Activated CD8-positive, alpha-beta memory T cell treated with anti-CD3 and anti-CD28 coated beads, Interleukin-2, amount 50 U/mL, for 24 hours (primary cell): Measurements from ENCODE around the gene XPO6.

ENCODE experiments used
- DNase-seq: peaks from one replicate; pipeline ENCODE4 v3.0.0-alpha.2; 2020; ENCODE audit errors: extremely low read depth

Gene XPO6

GRCh38 chr16:28062847-28063521 is 148.8 kb downstream of the XPO6 start:
- DNase-seq, result no peak

- no peak for DNase-seq
Measured at GRCh38 chr16:28062261-28062846, 149.4 kb downstream of the XPO6 start.

- DNase-seq, result no peak
Measured at GRCh38 chr16:28061352-28062101, 150.2 kb downstream of the XPO6 start.

DNA sequence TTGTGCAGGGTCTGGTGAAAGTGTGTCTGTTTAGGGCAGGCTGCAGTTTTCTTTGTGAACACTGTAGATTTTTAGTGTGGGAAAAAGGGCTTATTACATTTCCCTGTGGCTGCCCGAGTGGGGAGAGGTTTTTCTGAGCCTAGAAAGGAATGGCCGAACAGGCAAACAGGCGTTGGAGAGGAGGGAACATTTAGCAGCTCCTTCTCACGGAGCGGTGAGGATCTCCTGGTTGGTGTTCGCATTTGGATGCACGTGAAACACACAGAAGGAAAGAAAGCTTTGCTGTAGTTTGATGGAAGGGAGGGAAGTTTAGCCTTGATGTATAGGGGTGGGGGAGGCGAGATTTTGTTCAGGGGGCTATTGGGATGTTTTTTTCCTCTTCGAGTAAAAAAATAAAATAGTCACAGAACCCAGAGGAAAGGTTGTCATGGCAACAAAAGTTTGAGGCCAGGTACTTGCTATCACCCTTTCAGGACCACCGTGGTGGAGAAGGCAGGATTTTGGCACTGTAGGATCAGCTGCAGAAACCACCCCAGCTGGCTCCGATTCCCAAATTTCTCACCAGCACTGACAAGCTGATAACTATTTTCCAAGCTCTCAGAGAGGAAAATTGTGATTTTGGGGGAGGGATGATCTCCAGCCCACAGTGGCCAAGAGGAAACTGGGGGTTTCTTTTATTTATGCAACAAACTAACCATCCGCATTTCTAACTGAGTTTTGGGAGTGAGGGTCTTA is 151.8 kb downstream of the XPO6 start:
- DNase-seq, result no peak

DNA sequence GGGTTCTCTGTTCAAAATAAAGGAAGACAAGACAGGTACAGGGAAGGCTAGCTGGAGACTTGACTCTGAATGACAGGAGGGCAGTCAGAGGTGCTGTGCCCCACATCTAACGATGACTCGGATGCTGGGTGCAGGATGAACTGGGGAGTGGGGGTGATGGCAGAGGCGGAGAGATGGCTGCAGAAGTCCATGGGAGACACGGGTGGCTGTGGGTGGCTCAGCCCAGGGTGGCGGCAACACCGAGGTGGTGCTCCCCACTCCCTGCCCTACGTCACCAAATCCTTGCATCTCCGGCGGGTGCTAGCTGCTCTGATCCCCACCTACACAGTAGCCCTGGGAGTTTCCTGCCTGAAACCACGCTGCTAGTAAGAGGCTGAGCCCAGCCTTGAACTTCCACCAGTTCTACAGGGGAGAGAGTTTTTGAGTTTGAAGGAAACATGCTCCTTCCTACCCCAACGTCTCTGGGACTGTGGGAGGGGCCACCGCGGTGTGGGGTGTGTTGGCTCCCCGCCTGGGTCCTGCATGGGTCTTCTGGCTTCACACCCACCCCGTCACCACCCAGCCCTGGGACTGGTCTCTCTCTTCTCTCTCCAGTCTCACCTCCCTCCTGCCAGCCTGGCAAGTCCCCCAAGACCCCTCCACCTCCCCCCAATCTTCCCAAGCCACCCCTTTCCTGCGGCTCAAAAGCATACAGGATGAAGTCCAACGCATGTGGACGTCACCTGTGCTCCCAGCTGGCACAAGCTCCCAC is 152.8 kb downstream of the XPO6 start:
- no peak for DNase-seq

DNA sequence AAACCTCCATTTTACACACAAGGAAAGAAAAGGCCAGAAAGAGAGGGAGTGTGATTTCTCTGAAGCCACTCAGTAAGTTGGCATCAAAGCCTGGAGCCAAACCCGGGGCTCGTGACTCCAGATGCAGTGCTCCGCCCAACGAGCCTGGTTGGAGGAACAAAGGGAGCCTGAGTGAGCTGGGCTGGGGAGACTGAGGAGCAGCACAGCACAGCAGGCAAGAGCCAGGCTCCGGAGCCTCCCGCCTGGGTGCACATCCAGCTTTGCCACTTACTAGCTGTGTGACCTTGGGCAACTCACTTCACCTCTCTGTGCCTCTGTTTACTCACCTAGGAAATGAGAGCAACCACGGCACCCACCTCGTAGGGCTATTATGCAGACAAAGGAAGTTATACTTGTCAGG is 153.8 kb downstream of the XPO6 start:
- no peak for DNase-seq

DNA sequence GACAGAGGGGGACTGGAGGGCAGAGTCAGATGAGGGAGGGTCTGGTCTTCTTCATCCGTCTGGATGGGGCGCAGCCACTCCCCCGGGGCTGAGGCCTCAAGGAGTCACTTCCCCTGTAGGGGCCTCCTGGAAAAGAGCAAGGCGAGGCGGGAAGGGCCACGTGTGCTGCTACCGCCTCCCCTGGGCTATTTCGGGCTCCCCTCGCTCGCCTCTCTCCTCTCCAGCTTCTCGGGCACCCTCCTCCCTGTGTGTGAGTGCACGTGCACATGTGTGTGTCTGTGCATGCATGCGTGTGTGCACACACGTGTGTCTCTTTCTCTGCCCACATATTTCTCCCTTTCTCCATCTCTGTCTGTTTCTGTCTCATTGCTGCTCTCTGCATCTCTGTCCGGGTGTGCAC is 158.3 kb downstream of the XPO6 start:
- DNase-seq, result no peak

- DNase-seq, result no peak
Measured at GRCh38 chr16:28052274-28053128, 159.3 kb downstream of the XPO6 start.

DNA sequence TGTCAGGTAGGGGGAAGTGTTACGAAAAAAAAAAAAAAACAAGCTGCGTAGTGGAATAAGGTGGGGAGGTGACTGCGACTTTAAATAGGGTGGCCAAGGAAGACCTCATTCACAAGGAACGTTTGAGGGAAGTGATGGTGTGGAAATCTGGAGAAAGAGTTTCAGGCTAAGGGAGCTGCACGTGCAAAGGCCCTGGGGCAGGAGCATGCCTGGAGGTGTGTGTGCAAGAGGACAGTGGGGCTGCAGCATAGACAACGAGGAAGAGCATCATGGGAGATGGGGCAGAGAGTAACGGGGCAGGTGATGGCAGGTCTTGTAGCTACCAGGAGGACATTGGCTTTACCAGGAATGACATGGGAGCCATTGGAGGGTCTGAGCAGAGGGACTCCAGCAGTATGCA is 160.3 kb downstream of the XPO6 start:
- no peak for DNase-seq
